K562 (cell line): Measurements from ENCODE around the gene MCCD1. TPM values are rescaled to one million over a fixed set of nuclear protein-coding genes. Genes with fewer than 3 reads are reported as not detected.

Source experiments
- CBX2 ChIP-seq: fragments of 200-600 bp; sonication (generic); IDR thresholded peaks from one replicate; pipeline ENCODE4 v1.6.1; 2012; ENCODE audit warnings: mild to moderate bottlenecking, low read length, inconsistent platforms; ENCODE audit not compliant: insufficient read depth, poor library complexity, severe bottlenecking
- DIDO1 ChIP-seq: fragments of 450-650 bp; IDR thresholded peaks from 2 replicates; pipeline ENCODE4 v1.6.1; 2016; ENCODE audit warnings: low read depth, missing biosample characterization, missing genetic modification characterization
- DNMT1 ChIP-seq: fragments of 450-650 bp; IDR thresholded peaks from 2 replicates; pipeline ENCODE4 v1.6.1; 2016; ENCODE audit warnings: antibody characterized with exemption, mild to moderate bottlenecking
- ESRRB ChIP-seq: fragments of 250-450 bp; sonication (Bioruptor Pico); IDR thresholded peaks from 2 replicates; pipeline ENCODE4 v1.5.0; 2020; ENCODE audit warnings: mild to moderate bottlenecking, moderate library complexity, borderline replicate concordance
- NFRKB ChIP-seq: fragments of 450-650 bp; IDR thresholded peaks from 2 replicates; pipeline ENCODE4 v1.6.1; 2016; ENCODE audit warnings: low read depth
- RNF2 ChIP-seq: sonication (generic); IDR thresholded peaks from 2 replicates; pipeline ENCODE4 v1.6.1; 2016
- SETDB1 ChIP-seq: IDR thresholded peaks from one replicate; pipeline ENCODE4 v1.6.1; 2012; ENCODE audit warnings: low read length, control low read depth, inconsistent platforms
- TEAD2 ChIP-seq: fragments of 450-650 bp; IDR thresholded peaks from 2 replicates; pipeline ENCODE4 v1.6.1; 2016; ENCODE audit warnings: missing genetic modification characterization, control low read depth, missing compliant biosample characterization
- TOE1 ChIP-seq, 2 experiments: fragments of 450-650 bp in 1 of 2; sonication (generic) in 1 of 2; formaldehyde crosslinking in 1 of 2; IDR thresholded peaks; 2 replicates each; pipeline versions ENCODE4 v1.7.1 to v1.8.0; 2016 to 2022; ENCODE audit warnings: borderline replicate concordance in 2 of 2, mild to moderate bottlenecking in 2 of 2, antibody characterized with exemption in 1 of 2, inconsistent platforms in 1 of 2, low read depth in 1 of 2, missing genetic modification reagents in 1 of 2, moderate library complexity in 1 of 2
- ZFP1 ChIP-seq: fragments of 450-650 bp; formaldehyde crosslinking; IDR thresholded peaks from 2 replicates; pipeline ENCODE4 v1.4.0; 2020; ENCODE audit warnings: mild to moderate bottlenecking, mixed read lengths
- ZNF239 ChIP-seq: fragments of 250-450 bp; sonication (Bioruptor Pico); IDR thresholded peaks from 2 replicates; pipeline ENCODE4 v1.4.0; 2020; ENCODE audit warnings: mild to moderate bottlenecking
- ZNF282 ChIP-seq: sonication (generic); formaldehyde crosslinking; IDR thresholded peaks from 2 replicates; pipeline ENCODE4 v1.8.1; 2023; ENCODE audit warnings: missing genetic modification reagents
- polyA plus RNA-seq, 8 experiments: library from polyadenylated mRNA; depleted of rRNA in 4 of 8; stranded (reverse) in 5 of 8; unstranded in 3 of 8; fragments of >200 nt; fragmentation: Nextera tagmentation in 2 of 8; fragmentation: Illumina TruSeq in 1 of 8; extraction: Ambion mirVana in 2 of 8; extraction: Trizol in 1 of 8; gene quantifications; 2 replicates each; pipeline versions ENCODE4 v1.2.1 to v1.2.3, GENCODE V29; 2011 to 2014; ENCODE audit warnings: inconsistent platforms in 1 of 8, missing spikeins in 1 of 8
- total RNA-seq, 7 experiments: library from RNA; depleted of rRNA in 6 of 7; stranded (reverse); fragments of >200 nt in 6 of 7; fragmentation: Illumina TruSeq in 2 of 7; extraction: Trizol in 2 of 7; gene quantifications; 2 replicates each; pipeline versions ENCODE4 v1.2.1 to v1.2.3, GENCODE V29; 2011 to 2021; ENCODE audit warnings: low replicate concordance in 1 of 7
- TF ChIP-seq, protein P1 (sequence below), 3 experiments: fragments of 200-800 bp in 1 of 3; fragments of 250-450 bp in 1 of 3; fragments of 450-650 bp in 1 of 3; sonication (Bioruptor Pico) in 1 of 3; sonication (Bioruptor generic) in 1 of 3; formaldehyde crosslinking in 1 of 3; IDR thresholded peaks; 2 replicates each; pipeline versions ENCODE4 v1.6.1 to v1.8.0; 2016 to 2022; ENCODE audit warnings: mild to moderate bottlenecking in 2 of 3, missing genetic modification characterization in 2 of 3, missing compliant biosample characterization in 1 of 3, moderate library complexity in 1 of 3
- TF ChIP-seq, protein P2 (sequence below), 2 experiments: fragments of 250-450 bp in 1 of 2; fragments of 450-650 bp in 1 of 2; sonication (Bioruptor Pico) in 1 of 2; IDR thresholded peaks; 2 replicates each; pipeline versions ENCODE4 v1.6.1 to v1.8.0; 2016 to 2021; ENCODE audit warnings: mild to moderate bottlenecking in 2 of 2, moderate library complexity in 2 of 2, missing compliant biosample characterization in 1 of 2, missing genetic modification characterization in 1 of 2
- TF ChIP-seq, protein P3 (sequence below), 3 experiments: IDR thresholded peaks in 2 of 3; conservative IDR thresholded peaks in 1 of 3; 2 replicates each; pipeline ENCODE4 v1.5.1; 2011 to 2012; ENCODE audit warnings: low read length in 3 of 3, mild to moderate bottlenecking in 3 of 3, control low read depth in 2 of 3, improper control_type of control experiment in 1 of 3, inconsistent platforms in 1 of 3, low read depth in 1 of 3, mixed read lengths in 1 of 3, moderate library complexity in 1 of 3; ENCODE audit not compliant: insufficient read depth in 2 of 3
- TF ChIP-seq, protein P4 (sequence below): fragments of 450-650 bp; IDR thresholded peaks from 2 replicates; pipeline ENCODE4 v1.6.1; 2016; ENCODE audit warnings: borderline replicate concordance

Gene MCCD1
- total and polyA plus RNA-seq, 9 of the 15 experiments (the other 6 are each of a cell fraction or from before 2014, with no cell fraction given) = not detected

DNA sequence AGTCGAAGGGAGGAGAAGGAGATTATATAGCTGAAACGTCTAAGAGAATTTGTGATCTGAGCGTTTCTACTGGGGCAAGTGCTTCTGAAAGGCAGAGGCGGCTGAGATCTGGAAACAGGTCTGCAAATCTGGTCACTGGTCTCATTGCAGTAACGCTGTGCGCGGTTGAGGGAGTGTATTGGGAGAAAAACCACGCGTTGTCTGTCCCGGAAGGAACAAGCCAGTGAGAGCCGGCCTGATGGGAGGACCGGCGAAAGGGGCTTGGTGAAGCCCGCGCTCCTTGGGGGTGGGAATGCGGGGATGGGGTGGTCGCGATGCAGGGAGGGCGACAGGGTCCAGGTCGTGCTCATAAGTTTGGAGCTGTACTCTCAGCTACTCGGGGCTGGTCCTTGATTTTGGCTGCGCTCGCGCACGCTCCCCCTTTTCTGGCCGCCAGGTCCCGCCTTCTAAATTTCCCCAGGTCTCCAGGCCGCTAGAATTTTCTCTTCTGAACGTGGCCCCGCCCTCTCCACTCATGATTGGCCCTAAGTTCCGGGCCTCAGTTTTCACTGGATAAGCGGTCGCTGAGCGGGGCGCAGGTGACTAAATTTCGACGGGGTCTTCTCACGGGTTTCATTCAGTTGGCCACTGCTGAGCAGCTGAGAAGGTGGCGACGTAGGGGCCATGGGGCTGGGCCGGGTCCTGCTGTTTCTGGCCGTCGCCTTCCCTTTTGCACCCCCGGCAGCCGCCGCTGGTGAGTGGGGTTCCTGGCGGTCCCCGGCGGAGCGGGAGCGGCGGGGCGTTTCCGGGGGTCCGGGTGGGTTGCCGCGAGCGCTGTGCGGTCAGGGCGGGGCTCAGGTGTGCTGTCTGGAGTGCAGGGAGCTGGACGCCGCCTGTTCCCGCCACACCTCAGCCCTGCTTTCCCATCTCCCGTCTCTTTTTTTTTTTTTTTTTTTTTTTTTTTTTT, 31.0 kb upstream of the MCCD1 start, which contains the start of gene MICB (continued):
- TF ChIP-seq, protein P1, sequence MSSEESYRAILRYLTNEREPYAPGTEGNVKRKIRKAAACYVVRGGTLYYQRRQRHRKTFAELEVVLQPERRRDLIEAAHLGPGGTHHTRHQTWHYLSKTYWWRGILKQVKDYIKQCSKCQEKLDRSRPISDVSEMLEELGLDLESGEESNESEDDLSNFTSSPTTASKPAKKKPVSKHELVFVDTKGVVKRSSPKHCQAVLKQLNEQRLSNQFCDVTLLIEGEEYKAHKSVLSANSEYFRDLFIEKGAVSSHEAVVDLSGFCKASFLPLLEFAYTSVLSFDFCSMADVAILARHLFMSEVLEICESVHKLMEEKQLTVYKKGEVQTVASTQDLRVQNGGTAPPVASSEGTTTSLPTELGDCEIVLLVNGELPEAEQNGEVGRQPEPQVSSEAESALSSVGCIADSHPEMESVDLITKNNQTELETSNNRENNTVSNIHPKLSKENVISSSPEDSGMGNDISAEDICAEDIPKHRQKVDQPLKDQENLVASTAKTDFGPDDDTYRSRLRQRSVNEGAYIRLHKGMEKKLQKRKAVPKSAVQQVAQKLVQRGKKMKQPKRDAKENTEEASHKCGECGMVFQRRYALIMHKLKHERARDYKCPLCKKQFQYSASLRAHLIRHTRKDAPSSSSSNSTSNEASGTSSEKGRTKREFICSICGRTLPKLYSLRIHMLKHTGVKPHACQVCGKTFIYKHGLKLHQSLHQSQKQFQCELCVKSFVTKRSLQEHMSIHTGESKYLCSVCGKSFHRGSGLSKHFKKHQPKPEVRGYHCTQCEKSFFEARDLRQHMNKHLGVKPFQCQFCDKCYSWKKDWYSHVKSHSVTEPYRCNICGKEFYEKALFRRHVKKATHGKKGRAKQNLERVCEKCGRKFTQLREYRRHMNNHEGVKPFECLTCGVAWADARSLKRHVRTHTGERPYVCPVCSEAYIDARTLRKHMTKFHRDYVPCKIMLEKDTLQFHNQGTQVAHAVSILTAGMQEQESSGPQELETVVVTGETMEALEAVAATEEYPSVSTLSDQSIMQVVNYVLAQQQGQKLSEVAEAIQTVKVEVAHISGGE (CRISPR knock-in tag; IDR thresholded peaks at IDR 0.05) = no peak
- TF ChIP-seq TOE1 (IDR thresholded peaks at IDR 0.05; ENCODE audit: borderline replicate concordance) (no peak; the same call in 1 of the 2 replicates), TOE1 (CRISPR knock-in tag; IDR thresholded peaks at IDR 0.05; ENCODE audit: borderline replicate concordance, low read depth) (no peak), CBX2 (no peak), ZNF239 (CRISPR knock-in tag) (no peak), ZNF282 (no peak), SETDB1 (no peak), NFRKB (no peak), DIDO1 (tag) (no peak), ESRRB (no peak), RNF2 (no peak), ZFP1 (no peak), TEAD2 (tag) (no peak), DNMT1 (no peak)
- TF ChIP-seq, protein P2, sequence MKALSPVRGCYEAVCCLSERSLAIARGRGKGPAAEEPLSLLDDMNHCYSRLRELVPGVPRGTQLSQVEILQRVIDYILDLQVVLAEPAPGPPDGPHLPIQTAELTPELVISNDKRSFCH (CRISPR knock-in tag; IDR thresholded peaks at IDR 0.05) = no peak
- TF ChIP-seq, protein P2 (tag; IDR thresholded peaks at IDR 0.05) = no peak
- TF ChIP-seq, protein P3, sequence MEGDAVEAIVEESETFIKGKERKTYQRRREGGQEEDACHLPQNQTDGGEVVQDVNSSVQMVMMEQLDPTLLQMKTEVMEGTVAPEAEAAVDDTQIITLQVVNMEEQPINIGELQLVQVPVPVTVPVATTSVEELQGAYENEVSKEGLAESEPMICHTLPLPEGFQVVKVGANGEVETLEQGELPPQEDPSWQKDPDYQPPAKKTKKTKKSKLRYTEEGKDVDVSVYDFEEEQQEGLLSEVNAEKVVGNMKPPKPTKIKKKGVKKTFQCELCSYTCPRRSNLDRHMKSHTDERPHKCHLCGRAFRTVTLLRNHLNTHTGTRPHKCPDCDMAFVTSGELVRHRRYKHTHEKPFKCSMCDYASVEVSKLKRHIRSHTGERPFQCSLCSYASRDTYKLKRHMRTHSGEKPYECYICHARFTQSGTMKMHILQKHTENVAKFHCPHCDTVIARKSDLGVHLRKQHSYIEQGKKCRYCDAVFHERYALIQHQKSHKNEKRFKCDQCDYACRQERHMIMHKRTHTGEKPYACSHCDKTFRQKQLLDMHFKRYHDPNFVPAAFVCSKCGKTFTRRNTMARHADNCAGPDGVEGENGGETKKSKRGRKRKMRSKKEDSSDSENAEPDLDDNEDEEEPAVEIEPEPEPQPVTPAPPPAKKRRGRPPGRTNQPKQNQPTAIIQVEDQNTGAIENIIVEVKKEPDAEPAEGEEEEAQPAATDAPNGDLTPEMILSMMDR (IDR thresholded peaks at IDR 0.05 in 2 of 3, conservative IDR thresholded peaks at IDR 0.05 in 1 of 3; ENCODE audit: insufficient read depth in 2 of 3, low read depth in 1 of 3, low read length in 3 of 3) = no peak
- TF ChIP-seq, protein P4, sequence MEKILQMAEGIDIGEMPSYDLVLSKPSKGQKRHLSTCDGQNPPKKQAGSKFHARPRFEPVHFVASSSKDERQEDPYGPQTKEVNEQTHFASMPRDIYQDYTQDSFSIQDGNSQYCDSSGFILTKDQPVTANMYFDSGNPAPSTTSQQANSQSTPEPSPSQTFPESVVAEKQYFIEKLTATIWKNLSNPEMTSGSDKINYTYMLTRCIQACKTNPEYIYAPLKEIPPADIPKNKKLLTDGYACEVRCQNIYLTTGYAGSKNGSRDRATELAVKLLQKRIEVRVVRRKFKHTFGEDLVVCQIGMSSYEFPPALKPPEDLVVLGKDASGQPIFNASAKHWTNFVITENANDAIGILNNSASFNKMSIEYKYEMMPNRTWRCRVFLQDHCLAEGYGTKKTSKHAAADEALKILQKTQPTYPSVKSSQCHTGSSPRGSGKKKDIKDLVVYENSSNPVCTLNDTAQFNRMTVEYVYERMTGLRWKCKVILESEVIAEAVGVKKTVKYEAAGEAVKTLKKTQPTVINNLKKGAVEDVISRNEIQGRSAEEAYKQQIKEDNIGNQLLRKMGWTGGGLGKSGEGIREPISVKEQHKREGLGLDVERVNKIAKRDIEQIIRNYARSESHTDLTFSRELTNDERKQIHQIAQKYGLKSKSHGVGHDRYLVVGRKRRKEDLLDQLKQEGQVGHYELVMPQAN = peak; percentile 73; the same call in 1 of the 2 replicates
